DOHH2 (cell line): ENCODE data around the gene BBX.

ENCODE experiments used
- H3F3A ChIP-seq: fragments of 200-600 bp; sonication (generic), shearing (Covaris generic); 2 replicates; pipeline ENCODE4 v1.6.0; 2016; ENCODE audit warnings: antibody characterized with exemption, mild to moderate bottlenecking; ENCODE audit not compliant: control insufficient read depth, insufficient read depth
- H3K27ac ChIP-seq: fragments of 200-600 bp; sonication (generic); 2 replicates; pipeline ENCODE4 v1.5.1; 2014; ENCODE audit warnings: low read depth, mild to moderate bottlenecking, low read length, moderate library complexity
- H3K27me3 ChIP-seq: fragments of 200-600 bp; sonication (generic); 2 replicates; pipeline ENCODE4 v1.6.1; 2014; ENCODE audit warnings: mild to moderate bottlenecking, low read length, mixed read lengths; ENCODE audit not compliant: control insufficient read depth
- H3K36me3 ChIP-seq: fragments of 200-600 bp; sonication (generic); 2 replicates; pipeline ENCODE4 v1.6.1; 2014; ENCODE audit warnings: mild to moderate bottlenecking, low read length, moderate library complexity, mixed read lengths; ENCODE audit not compliant: control insufficient read depth
- H3K4me1 ChIP-seq: fragments of 200-600 bp; sonication (generic); 2 replicates; pipeline ENCODE4 v1.6.1; 2014; ENCODE audit warnings: mild to moderate bottlenecking, low read length, mixed read lengths; ENCODE audit not compliant: control insufficient read depth
- H3K4me2 ChIP-seq: fragments of 200-600 bp; sonication (generic); 2 replicates; pipeline ENCODE4 v1.6.0; 2014; ENCODE audit warnings: mild to moderate bottlenecking, low read length, moderate library complexity
- H3K4me3 ChIP-seq: fragments of 200-600 bp; sonication (generic); 2 replicates; pipeline ENCODE4 v1.5.1; 2014; ENCODE audit warnings: mild to moderate bottlenecking, low read length, mixed read lengths
- H3K79me2 ChIP-seq: fragments of 200-600 bp; sonication (generic); 2 replicates; pipeline ENCODE4 v1.6.1; 2014; ENCODE audit warnings: mild to moderate bottlenecking, low read length, mixed read lengths; ENCODE audit not compliant: control insufficient read depth
- H3K9me2 ChIP-seq: fragments of 200-600 bp; sonication (generic); replicated peaks from 2 replicates; pipeline ENCODE4 v1.6.1; 2014; ENCODE audit warnings: mild to moderate bottlenecking, low read length, mixed read lengths; ENCODE audit not compliant: control insufficient read depth
- H3K9me3 ChIP-seq: fragments of 200-600 bp; sonication (generic); 2 replicates; pipeline ENCODE4 v1.6.1; 2014; ENCODE audit warnings: antibody characterized with exemption, low read length, mixed read lengths; ENCODE audit not compliant: control insufficient read depth, insufficient read depth
- H4K20me1 ChIP-seq: fragments of 200-600 bp; sonication (generic); 2 replicates; pipeline ENCODE4 v1.6.0; 2014; ENCODE audit warnings: low read depth, mild to moderate bottlenecking, antibody characterized with exemption, low read length, moderate library complexity; ENCODE audit not compliant: control insufficient read depth, insufficient read depth
- EZH2phosphoT487 ChIP-seq: fragments of 200-600 bp; sonication (generic); IDR thresholded peaks from 2 replicates; pipeline ENCODE4 v1.6.1; 2017; ENCODE audit warnings: borderline replicate concordance, mild to moderate bottlenecking, antibody characterized with exemption, low read length, moderate library complexity, mixed read lengths
- TF ChIP-seq, protein P1 (sequence below): fragments of 200-600 bp; sonication (generic); IDR thresholded peaks from one replicate; pipeline ENCODE4 v1.5.1; 2014; ENCODE audit warnings: antibody characterized with exemption, mild to moderate bottlenecking, low read depth, low read length; ENCODE audit not compliant: poor library complexity, severe bottlenecking

The BBX gene

GRCh38 chr3:107516475-107516874, 6.3 kb upstream of the BBX start:
- no peaks in the 10 kb centered on the region for H3K36me3 ChIP-seq
- no peaks in the 10 kb centered on the region for H3K27me3 ChIP-seq
- H3K9me3 ChIP-seq = no peaks in the 10 kb centered on the region
- H3F3A ChIP-seq = no peaks in the 10 kb centered on the region
- H3K4me2 ChIP-seq = no peak overlapping the region
- no peaks in the 10 kb centered on the region for H4K20me1 ChIP-seq
- H3K27ac ChIP-seq = no peak overlapping the region
- no peak overlapping the region for H3K4me3 ChIP-seq
- peaks cover 5% of the 10 kb centered on the region for H3K4me1 ChIP-seq
- H3K79me2 ChIP-seq = no peaks in the 10 kb centered on the region
- H3K9me2 ChIP-seq = no peaks in the 10 kb centered on the region
- TF ChIP-seq EZH2phosphoT487 = no peak
- TF ChIP-seq, protein P1, sequence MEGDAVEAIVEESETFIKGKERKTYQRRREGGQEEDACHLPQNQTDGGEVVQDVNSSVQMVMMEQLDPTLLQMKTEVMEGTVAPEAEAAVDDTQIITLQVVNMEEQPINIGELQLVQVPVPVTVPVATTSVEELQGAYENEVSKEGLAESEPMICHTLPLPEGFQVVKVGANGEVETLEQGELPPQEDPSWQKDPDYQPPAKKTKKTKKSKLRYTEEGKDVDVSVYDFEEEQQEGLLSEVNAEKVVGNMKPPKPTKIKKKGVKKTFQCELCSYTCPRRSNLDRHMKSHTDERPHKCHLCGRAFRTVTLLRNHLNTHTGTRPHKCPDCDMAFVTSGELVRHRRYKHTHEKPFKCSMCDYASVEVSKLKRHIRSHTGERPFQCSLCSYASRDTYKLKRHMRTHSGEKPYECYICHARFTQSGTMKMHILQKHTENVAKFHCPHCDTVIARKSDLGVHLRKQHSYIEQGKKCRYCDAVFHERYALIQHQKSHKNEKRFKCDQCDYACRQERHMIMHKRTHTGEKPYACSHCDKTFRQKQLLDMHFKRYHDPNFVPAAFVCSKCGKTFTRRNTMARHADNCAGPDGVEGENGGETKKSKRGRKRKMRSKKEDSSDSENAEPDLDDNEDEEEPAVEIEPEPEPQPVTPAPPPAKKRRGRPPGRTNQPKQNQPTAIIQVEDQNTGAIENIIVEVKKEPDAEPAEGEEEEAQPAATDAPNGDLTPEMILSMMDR = no peak

GRCh38 chr3:107520535-107520934, 2.2 kb upstream of the BBX start:
- peaks cover 7% of the 10 kb centered on the region; the same call in 1 of the 2 replicates for H3K36me3 ChIP-seq
- H3K27ac ChIP-seq = no peak overlapping the region
- H3K4me2 ChIP-seq = no peak overlapping the region
- peaks cover 24% of the 10 kb centered on the region for H3K79me2 ChIP-seq
- H3K4me1 ChIP-seq = peaks cover 17% of the 10 kb centered on the region
- H3K27me3 ChIP-seq = no peaks in the 10 kb centered on the region
- H3K9me3 ChIP-seq = no peaks in the 10 kb centered on the region
- H4K20me1 ChIP-seq = no peaks in the 10 kb centered on the region
- H3F3A ChIP-seq = peaks cover 5% of the 10 kb centered on the region
- H3K9me2 ChIP-seq = no peaks in the 10 kb centered on the region
- TF ChIP-seq EZH2phosphoT487 = no peak
- TF ChIP-seq, protein P1 = no peak
- no peak overlapping the region for H3K4me3 ChIP-seq

- no peaks in the 10 kb centered on the region for H3K27me3 ChIP-seq
- H3K9me3 ChIP-seq = no peaks in the 10 kb centered on the region
- peaks cover 27% of the 10 kb centered on the region for H3K4me1 ChIP-seq
- peak overlapping the region; percentile 96 for H3K4me3 ChIP-seq
- H3K4me2 ChIP-seq = peak overlapping the region; percentile 100
- H3K36me3 ChIP-seq = peaks cover 15% of the 10 kb centered on the region
- peaks cover 7% of the 10 kb centered on the region; the same call in 1 of the 2 replicates for H4K20me1 ChIP-seq
- peak overlapping the region; percentile 56 for H3K27ac ChIP-seq
- no peaks in the 10 kb centered on the region for H3K9me2 ChIP-seq
- TF ChIP-seq EZH2phosphoT487 = no peak
- TF ChIP-seq, protein P1 = no peak
- H3F3A ChIP-seq = peaks cover 5% of the 10 kb centered on the region
- peaks cover 35% of the 10 kb centered on the region for H3K79me2 ChIP-seq
Measured at GRCh38 chr3:107521469-107522059, 1.2 kb upstream of the BBX start.
